Sigmoid colon (tissue), 7 donors: ENCODE results near the gene DCUN1D2. TPM values are rescaled to one million over a fixed set of nuclear protein-coding genes. Genes with fewer than 3 reads are reported as not detected.

Experiments
- DNase-seq: peaks from one replicate; pipeline ENCODE4 v3.0.0-alpha.2; 2019
- H3K27ac ChIP-seq, 4 donors: fragments of 200-600 bp; sonication (generic); one replicate each; pipeline ENCODE4 v1.5.1; 2016 to 2019; ENCODE audit warnings: mild to moderate bottlenecking in 1 of 4
- H3K27me3 ChIP-seq, 3 donors: fragments of 200-600 bp; sonication (generic); one replicate each; pipeline ENCODE4 v1.5.1; 2019; ENCODE audit warnings: mild to moderate bottlenecking in 1 of 3
- H3K36me3 ChIP-seq, 4 donors: fragments of 200-600 bp; sonication (generic); one replicate each; pipeline ENCODE4 v1.5.1; 2016 to 2019
- H3K4me1 ChIP-seq, 4 donors: fragments of 200-600 bp; sonication (generic); one replicate each; pipeline ENCODE4 v1.5.1; 2017 to 2019
- H3K4me3 ChIP-seq, 4 donors: fragments of 200-600 bp; sonication (generic); one replicate each; pipeline ENCODE4 v1.5.1; 2017 to 2019; ENCODE audit warnings: mild to moderate bottlenecking in 2 of 4, moderate library complexity in 1 of 4
- H3K9me3 ChIP-seq, 4 donors: fragments of 200-600 bp in 3 of 4; sonication (generic) in 3 of 4; one replicate each; pipeline versions ENCODE4 v1.5.1 to v1.6.1; 2013 to 2019
- EP300 ChIP-seq, 4 donors: sonication (generic); formaldehyde crosslinking; IDR thresholded peaks; one replicate each; pipeline ENCODE4 v1.6.1; 2017; ENCODE audit warnings: antibody characterized with exemption in 4 of 4
- POLR2A ChIP-seq, 2 donors: fragments of 450-650 bp; IDR thresholded peaks; one replicate each; pipeline ENCODE4 v1.6.1; 2016; ENCODE audit warnings: antibody characterized with exemption in 2 of 2, mild to moderate bottlenecking in 2 of 2, moderate library complexity in 2 of 2
- POLR2AphosphoS5 ChIP-seq, 4 donors: sonication (generic); formaldehyde crosslinking; IDR thresholded peaks; one replicate each; pipeline ENCODE4 v1.6.1; 2017; ENCODE audit warnings: antibody characterized with exemption in 4 of 4
- WGBS, 2 donors: extraction: QIAGEN DNeasy Blood & Tissue Kit; methylation state at CpG; one replicate each; pipeline ENCODE4 v1.1.7; 2013; 5-methylcytosine and 5-hydroxymethylcytosine counted together
- intact Hi-C: fragments of 100-400 bp; cut with DNase I; formaldehyde crosslinking; loops from one replicate; pipeline ENCODE4 v1.15.1; 2023
- polyA plus RNA-seq, 3 donors: library from polyadenylated mRNA; stranded (reverse); fragments of 200-250 nt; gene quantifications; one replicate each; pipeline ENCODE4 v1.2.3, GENCODE V29; 2013
- total RNA-seq, 4 donors: library from RNA; depleted of rRNA; stranded (reverse); fragments of >200 nt; gene quantifications; one replicate each; pipeline ENCODE4 v1.1.0, GENCODE V29; 2016
- TF ChIP-seq, protein P1 (sequence below), 4 experiments: fragments of 450-650 bp in 3 of 4; fragments of 200-600 bp in 1 of 4; IDR thresholded peaks; one replicate each; pipeline ENCODE4 v1.5.1; 2016 to 2019; ENCODE audit warnings: antibody characterized with exemption in 4 of 4, mild to moderate bottlenecking in 3 of 4, moderate library complexity in 2 of 4
- donor health status: healthy with polysubstance abuse.
- donor health status: Bipolar disorder and iron deficiency.
- donor health status: healthy.

DCUN1D2 gene
- total and polyA plus RNA-seq, 7 donors, result 6.6 to 33.0 (median 20.6) TPM

DNA sequence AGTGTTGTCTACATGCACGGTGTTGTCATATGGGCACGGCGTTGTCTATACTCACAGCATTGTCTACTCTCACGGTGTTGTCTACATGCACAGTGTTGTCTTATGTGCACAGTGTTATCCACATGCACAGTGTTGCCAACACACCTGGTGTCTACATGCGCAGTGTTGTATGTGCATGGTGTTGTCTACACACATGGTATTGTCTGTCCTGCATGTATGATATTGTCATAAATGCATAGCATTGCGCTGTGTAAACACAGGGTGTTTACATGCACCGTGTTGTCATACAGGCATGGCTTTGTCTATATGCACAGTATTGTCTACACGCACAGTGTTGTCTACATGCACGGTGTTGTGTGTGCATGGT lies 44.0 kb downstream of the DCUN1D2 start:
- Histone ChIP-seq H3K4me1 (no peaks in the 10 kb centered on the region), H3K4me3 (no peak overlapping the region), H3K36me3 (no peaks in the 10 kb centered on the region), H3K27ac (no peak overlapping the region), H3K9me3 (no peaks in the 10 kb centered on the region), H3K27me3 (no peaks in the 10 kb centered on the region)
- TF ChIP-seq, protein P1, sequence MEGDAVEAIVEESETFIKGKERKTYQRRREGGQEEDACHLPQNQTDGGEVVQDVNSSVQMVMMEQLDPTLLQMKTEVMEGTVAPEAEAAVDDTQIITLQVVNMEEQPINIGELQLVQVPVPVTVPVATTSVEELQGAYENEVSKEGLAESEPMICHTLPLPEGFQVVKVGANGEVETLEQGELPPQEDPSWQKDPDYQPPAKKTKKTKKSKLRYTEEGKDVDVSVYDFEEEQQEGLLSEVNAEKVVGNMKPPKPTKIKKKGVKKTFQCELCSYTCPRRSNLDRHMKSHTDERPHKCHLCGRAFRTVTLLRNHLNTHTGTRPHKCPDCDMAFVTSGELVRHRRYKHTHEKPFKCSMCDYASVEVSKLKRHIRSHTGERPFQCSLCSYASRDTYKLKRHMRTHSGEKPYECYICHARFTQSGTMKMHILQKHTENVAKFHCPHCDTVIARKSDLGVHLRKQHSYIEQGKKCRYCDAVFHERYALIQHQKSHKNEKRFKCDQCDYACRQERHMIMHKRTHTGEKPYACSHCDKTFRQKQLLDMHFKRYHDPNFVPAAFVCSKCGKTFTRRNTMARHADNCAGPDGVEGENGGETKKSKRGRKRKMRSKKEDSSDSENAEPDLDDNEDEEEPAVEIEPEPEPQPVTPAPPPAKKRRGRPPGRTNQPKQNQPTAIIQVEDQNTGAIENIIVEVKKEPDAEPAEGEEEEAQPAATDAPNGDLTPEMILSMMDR (IDR thresholded peaks at IDR 0.05), result no peak
- TF ChIP-seq POLR2A (IDR thresholded peaks at IDR 0.05) (no peak), EP300 (IDR thresholded peaks at IDR 0.05) (no peak), POLR2AphosphoS5 (IDR thresholded peaks at IDR 0.05) (no peak)
- intact Hi-C loops, result no loop called here
- WGBS, 2 donors, result 86 to 91% methylated on average over 9 of the region's 9 CpGs
- no peak for DNase-seq

DNA sequence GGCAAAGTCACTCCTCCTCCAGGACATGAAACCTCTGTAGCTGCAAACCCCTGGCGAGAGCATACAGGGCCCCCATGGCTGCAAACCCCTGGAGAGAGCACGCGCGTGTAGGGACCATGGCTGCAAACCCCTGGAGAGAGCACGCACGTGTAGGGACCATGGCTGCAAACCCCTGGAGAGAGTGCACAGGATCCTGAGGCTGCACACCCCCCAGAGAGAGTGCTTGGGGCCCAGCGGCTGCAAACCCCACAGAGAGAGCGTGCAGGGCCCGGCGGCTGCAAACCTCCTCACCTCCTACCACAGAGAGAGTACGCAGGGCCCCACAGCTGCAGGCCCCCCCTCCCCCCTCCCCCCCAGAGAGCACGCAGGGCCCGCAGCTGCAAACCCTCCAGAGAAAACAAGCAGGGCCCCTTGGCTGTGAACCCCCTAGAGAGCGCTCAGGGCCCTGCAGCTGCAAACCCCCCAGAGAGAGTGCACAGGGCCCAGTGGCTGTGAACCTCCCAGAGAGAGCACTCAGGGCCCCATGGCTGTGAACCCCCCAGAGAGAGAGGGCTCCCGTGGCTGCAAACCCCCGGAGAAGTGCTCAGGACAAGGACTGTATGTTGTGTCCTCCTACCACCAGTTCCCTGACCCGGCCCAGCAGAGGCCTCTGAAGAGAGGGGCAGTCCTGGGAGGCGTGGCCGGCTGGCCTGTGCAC lies 44.6 kb downstream of the DCUN1D2 start:
- Histone ChIP-seq H3K27ac (no peak overlapping the region), H3K9me3 (no peaks in the 10 kb centered on the region), H3K4me3 (no peak overlapping the region), H3K27me3 (no peaks in the 10 kb centered on the region), H3K4me1 (no peaks in the 10 kb centered on the region), H3K36me3 (no peaks in the 10 kb centered on the region)
- peak; percentile 43 for DNase-seq
- TF ChIP-seq POLR2A (IDR thresholded peaks at IDR 0.05), result no peak
- TF ChIP-seq POLR2AphosphoS5 (IDR thresholded peaks at IDR 0.05), result no peak
- TF ChIP-seq EP300 (IDR thresholded peaks at IDR 0.05), result no peak
- TF ChIP-seq, protein P1 (IDR thresholded peaks at IDR 0.05), result no peak
- 45 to 81% methylated on average over 19 of the region's 19 CpGs for WGBS, 2 donors
- intact Hi-C loops, result no loop called here

DNA sequence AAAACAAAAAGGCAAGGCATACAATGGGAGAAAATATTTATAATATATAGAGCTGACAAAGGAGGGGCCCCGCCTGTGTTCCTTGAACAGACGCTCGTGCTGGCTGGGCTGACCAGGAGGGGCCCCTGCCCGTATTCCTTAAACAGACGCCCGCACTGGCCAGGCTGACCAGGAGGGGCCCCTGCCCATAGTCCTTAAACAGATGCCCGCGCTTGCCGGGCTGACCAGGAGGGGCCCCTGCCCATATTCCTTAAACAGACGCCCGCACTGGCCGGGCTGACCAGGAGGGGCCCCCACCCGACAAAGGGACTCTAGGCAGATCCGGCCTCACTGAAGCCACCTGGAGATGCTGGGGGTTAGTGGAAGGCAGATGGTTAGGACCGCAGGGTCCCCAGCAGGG lies 46.5 kb downstream of the DCUN1D2 start:
- Histone ChIP-seq H3K4me1 (no peaks in the 10 kb centered on the region), H3K4me3 (no peak overlapping the region), H3K9me3 (no peaks in the 10 kb centered on the region), H3K27ac (no peak overlapping the region), H3K27me3 (no peaks in the 10 kb centered on the region), H3K36me3 (no peaks in the 10 kb centered on the region)
- intact Hi-C loops, result no loop called here
- TF ChIP-seq POLR2AphosphoS5 (IDR thresholded peaks at IDR 0.05) (no peak), EP300 (IDR thresholded peaks at IDR 0.05) (no peak), POLR2A (IDR thresholded peaks at IDR 0.05) (no peak)
- TF ChIP-seq, protein P1 (IDR thresholded peaks at IDR 0.05), result no peak
- peak; percentile 42 for DNase-seq
- WGBS, 2 donors, result 98% methylated on average over 15 of the region's 15 CpGs

DNA sequence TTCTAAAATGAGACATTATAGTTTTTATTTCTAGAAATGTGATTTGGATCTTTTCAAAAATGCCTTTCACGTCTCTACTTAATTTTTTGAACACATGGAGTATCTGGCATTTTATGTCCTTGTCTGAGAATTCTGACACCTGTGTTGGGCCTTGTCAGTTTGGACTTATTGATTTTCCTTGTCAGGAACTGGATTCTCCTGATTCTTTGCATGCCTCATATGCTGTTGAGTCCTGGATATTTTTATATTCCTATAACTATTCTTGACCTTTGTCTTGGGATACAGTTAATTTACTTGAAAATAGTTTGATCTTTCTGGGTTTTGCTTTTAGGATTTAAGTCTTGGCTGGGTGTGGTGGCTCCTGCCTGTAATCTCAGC lies 47.5 kb downstream of the DCUN1D2 start:
- WGBS, 2 donors, result 95 to 99% methylated on average over 1 of the region's 1 CpG
- intact Hi-C loops, result no loop called here

More for the DNA sequence above, 47.5 kb downstream of the DCUN1D2 start:
- no peaks in the 10 kb centered on the region for H3K9me3 ChIP-seq
- TF ChIP-seq, protein P1 (IDR thresholded peaks at IDR 0.05), result no peak
- TF ChIP-seq POLR2A (IDR thresholded peaks at IDR 0.05) (no peak), EP300 (IDR thresholded peaks at IDR 0.05) (no peak), POLR2AphosphoS5 (IDR thresholded peaks at IDR 0.05) (no peak)
- no peak overlapping the region for H3K4me3 ChIP-seq
- DNase-seq, result no peak
- H3K4me1 ChIP-seq, result peaks cover 0 to under 1% (median 0%) of the 10 kb centered on the region in 4 donors
- H3K27ac ChIP-seq, result no peak overlapping the region
- no peaks in the 10 kb centered on the region for H3K27me3 ChIP-seq
- no peaks in the 10 kb centered on the region for H3K36me3 ChIP-seq
